HG03378 (cell line): Measurements from ENCODE around the gene CYS1.
"Not testable (repeated sequence)": the region's sequence is repeated elsewhere in the genome, so short reads cannot be mapped to it uniquely, and the experiment has no call there.

Experiments used
- ATAC-seq: cut with Tn5 transposase; IDR thresholded peaks from one replicate; pipeline ENCODE4 v1.9.1; 2021; ENCODE audit warnings: mild to moderate bottlenecking, moderate library complexity; ENCODE audit not compliant: unreplicated experiment

Gene CYS1

DNA sequence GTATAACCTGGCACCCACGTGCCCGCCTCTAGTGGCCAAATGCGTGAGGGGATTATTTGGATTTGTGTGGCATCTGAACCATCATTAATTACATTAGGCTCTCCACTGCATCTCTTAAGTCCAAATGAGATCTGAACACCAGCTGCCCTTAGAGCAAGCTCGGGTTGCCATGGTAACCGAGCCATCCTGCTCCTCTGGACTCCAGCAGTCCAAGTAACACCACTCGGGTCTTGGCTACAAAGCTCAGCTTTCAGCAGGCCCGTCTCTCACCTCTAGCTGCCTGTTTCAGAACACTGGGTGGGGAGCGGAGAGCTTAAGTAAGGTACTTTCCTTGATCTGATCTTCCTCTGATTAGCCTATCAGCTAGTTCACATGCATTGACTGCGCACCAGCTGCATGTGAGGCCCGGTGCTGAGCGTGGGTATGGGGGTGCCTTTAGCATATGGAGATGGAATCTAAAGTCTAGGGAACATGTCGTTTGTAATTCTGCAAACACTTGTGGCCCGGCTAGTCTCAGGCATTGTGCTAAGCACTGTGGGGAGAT is 14.1 kb upstream of the CYS1 start:
- ATAC-seq: no peak

DNA sequence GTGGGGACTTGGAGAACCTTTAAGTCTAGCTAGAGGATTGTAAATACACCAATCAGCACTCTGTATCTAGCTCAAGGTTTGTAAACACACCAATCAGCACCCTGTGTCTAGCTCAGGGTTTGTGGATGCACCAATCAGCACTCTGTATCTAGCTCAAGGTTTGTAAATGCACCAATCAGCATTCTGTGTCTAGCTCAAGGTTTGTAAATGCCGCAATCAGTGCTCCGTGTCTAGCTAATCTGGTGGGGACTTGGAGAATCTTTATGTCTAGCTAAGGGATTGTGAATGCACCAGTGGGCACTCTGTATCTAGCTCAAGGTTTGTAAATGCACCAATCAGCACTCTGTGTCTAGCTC is 11.7 kb upstream of the CYS1 start:
- ATAC-seq: not testable (repeated sequence)

GRCh38 chr2:10091182-10091888 is 11.1 kb upstream of the CYS1 start:
- no peak for ATAC-seq

DNA sequence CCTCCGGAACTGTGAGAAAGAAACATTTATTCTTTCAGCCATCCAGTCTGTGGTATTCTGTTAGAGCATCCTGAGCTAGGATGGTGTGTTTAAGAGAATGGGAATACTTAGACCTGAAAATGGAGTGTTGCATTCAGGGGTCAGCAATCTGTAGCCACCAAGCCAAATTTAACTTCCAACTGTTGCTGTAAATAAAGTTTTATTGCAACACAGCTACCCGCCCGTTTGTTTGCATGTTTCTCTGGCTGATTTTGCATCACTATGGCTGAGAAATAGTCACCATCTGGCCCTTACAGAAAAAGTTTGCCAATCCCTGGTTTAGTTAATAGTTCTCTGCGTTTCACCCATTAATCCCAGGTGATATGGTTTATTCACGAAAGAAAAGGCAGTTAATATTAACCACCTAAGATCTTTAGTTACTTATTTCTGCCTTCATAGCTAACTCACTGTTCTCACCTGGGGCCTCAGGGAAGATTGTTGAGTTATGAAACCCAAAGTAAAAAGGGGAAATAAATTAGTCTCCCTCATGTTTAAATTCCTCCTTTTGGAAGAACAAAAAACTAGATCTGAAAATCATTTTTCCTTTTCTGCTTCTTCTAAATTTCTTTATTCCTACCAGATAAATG is 9.5 kb upstream of the CYS1 start:
- ATAC-seq: peak; percentile 68

- ATAC-seq: no peak
These were observed 7.1 kb upstream of the CYS1 start for GRCh38 chr2:10087360-10087759.

DNA sequence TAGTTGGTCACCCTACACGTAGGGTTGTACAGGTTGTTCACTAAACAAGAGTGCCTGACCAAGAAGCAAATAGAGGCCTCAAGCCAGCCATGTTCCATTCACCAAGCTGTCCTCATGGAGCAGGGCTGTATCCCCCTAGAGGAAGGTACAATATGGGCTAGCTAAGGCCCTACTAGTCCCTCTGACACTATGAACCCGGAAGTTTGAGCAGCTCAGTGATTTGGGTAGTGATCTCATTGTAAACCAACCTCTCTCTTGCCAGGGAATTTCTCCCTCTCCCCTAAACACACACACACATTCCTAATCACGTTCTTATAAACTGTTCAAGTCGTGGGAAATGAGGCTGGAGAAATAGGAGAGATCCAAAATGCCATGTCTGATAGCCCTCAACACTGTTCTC is 6.7 kb upstream of the CYS1 start:
- no peak for ATAC-seq

- no peak for ATAC-seq
These were observed 5.5 kb upstream of the CYS1 start for GRCh38 chr2:10085668-10086059.

DNA sequence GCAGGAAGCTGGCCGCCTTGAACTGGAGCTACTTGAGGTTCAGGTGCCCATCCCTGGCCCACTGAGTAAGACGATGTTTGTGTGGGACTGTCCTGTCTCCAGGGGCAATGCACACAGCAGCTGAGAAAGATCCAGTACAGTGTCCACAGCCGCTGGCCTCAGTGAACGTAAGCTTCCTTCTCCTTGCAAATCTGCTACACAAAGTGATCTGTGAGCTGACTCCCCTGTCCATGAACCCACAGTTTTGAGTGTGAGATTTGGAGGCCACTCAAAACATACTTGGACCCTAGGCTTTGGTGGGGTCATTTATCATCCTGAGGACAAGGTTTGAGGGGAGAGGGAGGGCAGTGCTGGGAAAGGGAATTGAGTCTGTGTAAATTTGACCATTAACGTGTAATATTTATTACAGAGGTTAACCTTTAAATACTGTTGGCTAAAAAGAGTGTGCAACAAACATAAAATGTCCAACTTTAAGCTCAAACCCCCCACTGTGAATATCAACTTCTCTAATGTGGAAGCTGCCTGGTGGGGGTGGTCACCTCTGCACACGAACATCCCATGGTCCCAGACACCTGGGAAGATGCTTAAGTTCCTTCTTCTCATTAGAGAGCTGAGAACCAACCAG is 4.9 kb upstream of the CYS1 start:
- ATAC-seq: no peak

DNA sequence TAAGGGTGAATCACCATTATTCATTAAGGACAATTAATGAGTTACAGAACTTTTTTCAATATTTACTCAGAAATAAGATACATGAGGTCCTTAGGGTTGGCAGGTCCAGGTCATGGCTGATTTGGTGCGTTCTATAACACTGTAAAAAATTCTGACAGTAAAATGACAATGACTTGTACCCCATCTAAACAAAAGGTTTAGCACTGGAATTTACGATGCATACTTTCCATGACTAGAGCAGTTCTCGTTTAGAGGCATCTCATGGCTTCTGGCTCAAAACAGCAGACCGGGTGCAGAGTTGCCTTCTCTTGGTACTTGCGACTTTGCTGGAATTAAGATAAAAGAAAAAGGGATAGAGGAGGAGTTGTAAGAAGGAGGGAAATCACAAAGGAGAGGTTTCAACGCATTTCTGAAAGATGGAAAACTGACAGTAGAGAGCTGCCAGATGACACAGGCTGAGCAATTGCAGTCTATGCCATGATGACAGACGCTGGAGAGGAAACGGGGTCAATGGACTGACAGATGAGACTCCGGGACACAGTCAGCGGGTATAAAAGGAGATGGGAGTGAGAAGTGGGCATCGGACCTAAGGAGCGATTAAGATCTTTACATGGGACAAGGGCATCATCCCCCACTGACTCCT is 4.1 kb upstream of the CYS1 start:
- no peak for ATAC-seq

GRCh38 chr2:10083692-10084211 is 3.5 kb upstream of the CYS1 start:
- peak; percentile 44 for ATAC-seq

- ATAC-seq: no peak
These were observed 2.8 kb upstream of the CYS1 start for GRCh38 chr2:10083046-10083445.

DNA sequence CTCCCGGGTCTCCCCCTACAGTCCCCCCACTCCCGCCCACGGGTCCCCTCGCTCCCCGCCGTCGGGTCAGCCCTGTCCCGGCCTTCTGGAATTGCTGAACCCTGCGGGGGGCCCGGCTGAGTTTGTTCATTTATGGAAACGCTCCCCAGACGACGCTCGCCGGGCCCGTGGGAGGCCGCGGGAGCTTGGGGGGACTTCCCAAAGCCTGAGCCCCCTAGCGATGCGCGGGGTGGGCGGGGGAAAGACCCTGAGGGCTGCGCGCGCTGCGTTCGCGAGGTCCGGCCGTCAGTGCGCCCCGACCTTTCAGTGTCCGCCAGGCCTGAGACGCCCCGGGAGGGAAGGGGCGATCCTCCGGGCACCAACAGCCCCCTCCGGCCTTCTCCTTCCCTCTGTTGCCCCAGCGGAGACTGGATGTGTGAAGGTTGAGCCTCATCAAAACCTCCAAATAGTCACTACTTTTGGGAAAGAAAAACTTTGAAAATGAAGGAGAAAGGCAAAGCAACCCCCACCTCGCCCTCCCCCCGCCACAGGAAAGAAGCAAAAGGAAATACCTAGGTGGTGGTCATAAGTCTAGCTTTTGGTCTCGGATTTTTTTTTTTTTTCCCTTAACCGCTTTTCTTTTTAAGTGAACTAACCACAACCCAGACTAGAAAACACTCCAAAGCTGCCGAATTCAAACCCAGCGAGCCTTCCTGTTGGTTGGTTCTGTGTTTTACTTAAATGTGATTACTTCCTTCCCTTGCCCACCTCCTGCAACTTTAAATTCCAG is 509 bp upstream of the CYS1 start:
- ATAC-seq: no peak

DNA sequence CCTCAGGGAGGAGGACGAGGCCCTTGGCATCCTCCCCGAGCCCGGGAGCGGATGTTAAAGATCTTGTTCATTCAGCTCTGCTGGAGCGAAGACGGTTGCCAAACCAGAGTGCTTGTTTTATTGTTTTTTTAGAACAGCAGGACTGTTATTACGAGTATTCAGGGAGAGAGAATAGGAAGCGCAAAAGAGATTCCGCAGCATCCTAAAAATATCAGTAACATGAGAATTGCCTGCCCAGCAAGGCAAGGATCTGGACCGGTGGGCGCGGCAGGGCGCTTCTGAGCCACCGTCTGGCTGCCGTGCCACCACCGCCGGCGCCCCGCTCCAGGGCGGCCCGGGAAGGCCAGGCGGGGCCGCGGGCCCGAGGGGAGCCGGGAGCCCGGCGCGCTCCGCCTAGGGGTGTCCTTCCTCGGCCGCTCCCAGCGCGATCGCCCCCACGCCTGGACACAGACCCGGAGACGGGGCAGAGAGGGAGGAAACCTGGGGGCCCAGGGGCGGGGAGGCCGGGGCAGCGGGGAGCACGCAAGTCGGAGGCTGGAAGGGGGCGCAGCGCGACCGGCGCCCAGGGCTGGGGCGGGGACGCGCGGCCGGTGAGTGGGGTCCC is 843 bp downstream of the CYS1 start:
- no peak for ATAC-seq

DNA sequence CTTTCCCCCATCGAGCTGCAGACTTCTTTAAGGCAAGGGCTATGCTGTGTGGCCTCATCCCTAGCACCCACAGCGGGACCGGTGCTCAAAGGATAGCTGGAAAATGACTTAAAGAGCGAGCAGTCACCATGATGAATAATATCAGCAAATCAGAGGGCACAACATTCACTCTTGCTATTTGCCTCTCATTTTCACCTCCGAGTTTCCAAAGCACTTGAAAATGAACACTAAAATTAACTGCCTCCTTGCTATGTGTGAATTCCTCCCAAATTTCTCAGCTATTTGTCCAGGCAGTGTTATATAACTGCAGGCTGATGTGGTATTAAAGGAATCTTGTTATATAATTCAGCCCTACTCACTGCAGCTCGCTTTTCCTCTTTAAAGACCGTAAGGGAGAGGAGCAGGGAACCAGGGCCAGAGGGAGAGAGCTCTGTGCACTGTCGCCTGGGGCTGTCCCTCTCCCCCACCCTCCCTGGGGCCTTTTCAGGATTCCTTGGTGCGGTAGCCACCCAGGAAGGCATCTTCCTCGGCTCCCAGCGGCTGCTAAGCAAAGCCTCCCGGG is 1.4 kb downstream of the CYS1 start:
- ATAC-seq: no peak

DNA sequence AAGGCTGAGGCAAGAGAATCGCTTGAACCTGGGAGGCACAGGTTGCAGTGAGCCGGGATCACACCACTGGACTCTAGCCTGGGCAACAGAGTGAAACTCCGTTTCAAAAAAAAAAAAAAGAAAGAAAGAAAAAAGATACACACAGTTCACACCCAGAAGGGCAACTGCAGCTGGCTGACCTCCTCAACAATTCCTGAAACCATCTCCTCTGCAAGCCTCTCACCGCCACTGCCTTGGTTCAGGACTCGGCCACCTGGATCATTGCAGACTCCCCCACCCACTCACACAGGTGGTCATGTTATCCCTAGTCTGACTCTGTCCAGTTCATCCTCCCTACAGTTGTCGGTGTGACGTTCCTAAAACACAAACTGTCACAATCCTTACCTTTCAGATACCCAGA is 2.2 kb downstream of the CYS1 start:
- no peak for ATAC-seq

DNA sequence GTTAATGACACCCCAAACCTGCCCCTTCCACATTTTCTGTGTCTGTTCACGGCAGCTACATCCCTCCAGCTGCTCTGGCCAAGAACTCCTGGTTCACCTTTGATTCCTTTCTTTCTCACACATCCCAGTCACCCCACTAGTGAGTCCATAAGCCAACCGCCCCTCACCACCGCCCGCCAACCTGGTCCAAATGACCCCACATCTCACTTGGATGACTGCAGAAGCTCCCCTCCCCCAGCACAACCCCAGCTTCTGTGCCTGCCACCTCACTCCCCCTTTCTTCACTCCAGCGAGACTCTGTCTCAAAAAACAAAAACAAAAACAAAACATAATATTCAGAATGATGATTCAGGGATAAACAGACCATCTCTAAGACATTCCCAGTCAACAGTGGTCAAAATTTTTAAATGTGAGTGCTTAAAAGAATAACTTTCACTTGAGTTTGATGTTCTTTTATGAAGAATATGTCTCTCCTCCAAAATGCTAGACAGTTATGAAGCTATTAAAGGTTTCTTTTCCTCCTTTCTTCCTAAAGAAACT is 3.2 kb downstream of the CYS1 start:
- no peak for ATAC-seq

DNA sequence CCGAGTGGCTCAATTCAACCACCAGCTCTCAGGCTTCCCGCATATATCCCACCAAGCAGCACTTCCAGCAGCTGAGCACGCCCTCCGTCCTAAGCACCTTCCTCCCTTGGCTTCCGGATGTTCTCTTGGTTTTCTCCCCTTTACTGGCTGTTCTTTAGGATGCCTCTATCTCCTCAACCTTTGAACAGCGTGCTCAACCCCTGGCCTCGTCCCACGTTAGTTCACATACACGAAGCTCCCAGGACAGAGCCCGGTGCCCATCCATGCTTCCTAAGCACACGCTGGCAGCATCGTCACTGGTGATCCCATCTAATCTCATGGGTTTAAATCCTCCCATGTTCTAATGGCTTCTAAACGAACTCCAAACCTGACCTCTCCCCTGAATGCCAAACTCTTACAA is 3.7 kb downstream of the CYS1 start:
- ATAC-seq: no peak

DNA sequence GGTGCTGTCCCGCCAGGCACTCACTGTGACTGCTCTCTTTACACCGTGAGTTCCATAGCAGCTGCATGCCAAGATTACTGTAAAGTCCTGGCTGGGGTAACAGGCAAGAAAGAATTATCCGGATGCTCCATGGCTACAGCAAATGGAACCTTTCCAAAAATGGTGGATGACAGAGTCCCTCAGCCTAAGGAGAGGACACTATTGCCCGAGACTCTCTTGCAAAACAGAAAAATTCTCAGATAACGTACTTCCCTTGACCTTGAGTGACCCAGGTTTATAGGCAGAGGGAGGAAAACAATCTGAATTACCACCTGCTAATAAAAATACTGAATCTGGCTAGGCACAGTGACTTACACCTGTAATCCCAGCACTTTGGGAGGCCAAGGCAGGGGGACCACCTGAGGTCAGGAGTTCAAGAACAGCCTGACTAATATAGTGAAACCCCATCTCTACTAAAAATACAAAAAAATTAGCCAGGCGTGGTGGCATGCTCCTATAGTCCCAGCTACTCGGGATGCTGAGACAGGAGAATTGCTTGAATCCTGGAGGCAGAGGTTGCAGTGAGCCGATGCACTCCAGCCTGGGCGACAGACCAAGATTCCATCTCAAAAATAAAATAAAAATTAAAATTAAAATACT is 4.5 kb downstream of the CYS1 start:
- no peak for ATAC-seq

DNA sequence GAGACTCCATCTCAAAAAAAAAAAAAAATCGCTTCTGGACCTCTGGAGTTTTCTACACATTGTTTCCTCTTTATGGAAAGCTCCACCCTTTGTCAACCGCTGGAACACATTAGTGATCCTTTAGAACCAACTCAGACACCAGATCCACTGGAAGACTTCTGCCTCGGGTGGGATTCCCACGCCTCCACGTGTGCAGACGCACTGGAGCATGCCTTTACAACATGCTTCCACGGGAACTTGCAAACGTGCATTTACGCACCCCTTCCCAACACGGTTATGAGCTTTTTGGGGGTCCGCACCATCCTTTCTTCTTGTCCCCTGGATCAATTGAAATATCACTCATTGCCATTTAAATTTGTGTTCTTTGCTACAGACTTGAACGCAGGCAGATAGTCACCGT is 5.1 kb downstream of the CYS1 start:
- ATAC-seq: no peak
